SK-N-SH (cell line): ENCODE measurements around the gene HRH1.

Experiments used
- MXI1 ChIP-seq: IDR thresholded peaks from 2 replicates; pipeline ENCODE4 v1.6.1; 2012; ENCODE audit warnings: mild to moderate bottlenecking, low read depth, low read length, improper control_type of control experiment
- POLR2AphosphoS5 ChIP-seq: IDR thresholded peaks from 2 replicates; pipeline ENCODE4 v1.6.1; 2012; ENCODE audit warnings: low read depth, low read length
- ZBTB33 ChIP-seq: IDR thresholded peaks from 2 replicates; pipeline ENCODE4 v1.4.0; 2012; ENCODE audit warnings: low read depth, borderline replicate concordance

DNA sequence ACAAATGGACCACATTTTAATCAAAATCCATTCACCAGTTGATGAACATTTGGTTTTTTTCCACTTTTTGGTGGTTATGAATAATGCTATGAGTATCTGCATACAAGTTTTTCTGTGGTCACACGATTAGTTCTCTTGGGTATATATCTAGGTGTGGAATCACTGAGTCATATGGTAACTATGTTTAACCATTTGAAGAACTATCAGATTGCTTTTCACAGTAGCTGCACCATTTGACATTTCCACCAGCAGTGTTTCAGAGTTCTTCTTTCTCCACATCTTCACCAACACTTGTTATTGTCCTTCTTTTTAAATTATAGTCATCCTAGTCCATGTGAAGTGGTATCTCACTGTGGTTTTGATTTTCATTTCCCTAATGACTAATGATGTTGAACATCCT lies 84.6 kb downstream of the HRH1 start:
- TF ChIP-seq POLR2AphosphoS5 (peak; percentile 68; the same call in 1 of the 2 replicates), ZBTB33 (peak; percentile 54; the same call in 1 of the 2 replicates), MXI1 (no peak)
